ENCODE measurements around the gene ACOXL. TPM values are rescaled to one million over a fixed set of nuclear protein-coding genes. Genes with fewer than 3 reads are reported as not detected.

Gene ACOXL
- total RNA-seq, 3 donors from 2014 or later (not counting 1 experiment from before 2014, with no cell fraction given) = not detected

GRCh38 chr2:110780461-110780860 lies 48.1 kb downstream of the ACOXL start:
- Mint-ChIP-seq H3K36me3 (no peaks in the 10 kb centered on the region), H3K9me3 (no peaks in the 10 kb centered on the region), H3K4me3 (no peak overlapping the region), H3K4me1 (no peaks in the 10 kb centered on the region), H3K27me3 (ENCODE audit: low read depth in 2 of 2) (peaks cover 44 to 48% of the 10 kb centered on the region in 2 donors), H3K27ac (no peak overlapping the region)
- intact Hi-C loops (cut with micrococcal nuclease) = no loop called here
- no peaks in the 10 kb centered on the region for H3K27me3 ChIP-seq (ENCODE audit: control insufficient read depth, insufficient read depth, low read length)
- DNase-seq = no peak
- WGBS (ENCODE audit: insufficient coverage) = 87% methylated on average over 3 of the region's 3 CpGs
- H3K36me3 ChIP-seq (ENCODE audit: control insufficient read depth, insufficient read depth, low read length) = no peaks in the 10 kb centered on the region
- no peak overlapping the region for H3K27ac ChIP-seq (ENCODE audit: low read length)
- H3K9me3 ChIP-seq (ENCODE audit: control insufficient read depth, insufficient read depth, low read length) = no peaks in the 10 kb centered on the region
- TF ChIP-seq, protein P1, sequence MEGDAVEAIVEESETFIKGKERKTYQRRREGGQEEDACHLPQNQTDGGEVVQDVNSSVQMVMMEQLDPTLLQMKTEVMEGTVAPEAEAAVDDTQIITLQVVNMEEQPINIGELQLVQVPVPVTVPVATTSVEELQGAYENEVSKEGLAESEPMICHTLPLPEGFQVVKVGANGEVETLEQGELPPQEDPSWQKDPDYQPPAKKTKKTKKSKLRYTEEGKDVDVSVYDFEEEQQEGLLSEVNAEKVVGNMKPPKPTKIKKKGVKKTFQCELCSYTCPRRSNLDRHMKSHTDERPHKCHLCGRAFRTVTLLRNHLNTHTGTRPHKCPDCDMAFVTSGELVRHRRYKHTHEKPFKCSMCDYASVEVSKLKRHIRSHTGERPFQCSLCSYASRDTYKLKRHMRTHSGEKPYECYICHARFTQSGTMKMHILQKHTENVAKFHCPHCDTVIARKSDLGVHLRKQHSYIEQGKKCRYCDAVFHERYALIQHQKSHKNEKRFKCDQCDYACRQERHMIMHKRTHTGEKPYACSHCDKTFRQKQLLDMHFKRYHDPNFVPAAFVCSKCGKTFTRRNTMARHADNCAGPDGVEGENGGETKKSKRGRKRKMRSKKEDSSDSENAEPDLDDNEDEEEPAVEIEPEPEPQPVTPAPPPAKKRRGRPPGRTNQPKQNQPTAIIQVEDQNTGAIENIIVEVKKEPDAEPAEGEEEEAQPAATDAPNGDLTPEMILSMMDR (IDR thresholded peaks at IDR 0.05) = no peak
- no peak overlapping the region for H3K4me3 ChIP-seq (ENCODE audit: low read length)
- H3K4me1 ChIP-seq (ENCODE audit: control insufficient read depth, insufficient read depth, low read length) = peaks cover 4% of the 10 kb centered on the region
- ATAC-seq = no peak

GRCh38 chr2:110783196-110783873 lies 51.0 kb downstream of the ACOXL start:
- H3K27me3 Mint-ChIP-seq (ENCODE audit: low read depth in 2 of 2) = peaks cover 41 to 70% of the 10 kb centered on the region in 2 donors

GRCh38 chr2:110784047-110784631 lies 51.8 kb downstream of the ACOXL start:
- H3K27me3 Mint-ChIP-seq (ENCODE audit: low read depth in 2 of 2) = peaks cover 37 to 62% of the 10 kb centered on the region in 2 donors
- no peaks in the 10 kb centered on the region for H3K9me3 Mint-ChIP-seq
- Histone ChIP-seq H3K36me3 (ENCODE audit: control insufficient read depth, insufficient read depth, low read length) (no peaks in the 10 kb centered on the region), H3K4me3 (ENCODE audit: low read length) (no peak overlapping the region), H3K27ac (ENCODE audit: low read length) (no peak overlapping the region), H3K9me3 (ENCODE audit: control insufficient read depth, insufficient read depth, low read length) (no peaks in the 10 kb centered on the region), H3K4me1 (ENCODE audit: control insufficient read depth, insufficient read depth, low read length) (no peaks in the 10 kb centered on the region), H3K27me3 (ENCODE audit: control insufficient read depth, insufficient read depth, low read length) (no peaks in the 10 kb centered on the region)
- 93% methylated on average over 9 of the region's 10 CpGs for WGBS (ENCODE audit: insufficient coverage)
- TF ChIP-seq, protein P1 (IDR thresholded peaks at IDR 0.05) = no peak
- no peak overlapping the region for H3K27ac Mint-ChIP-seq
- no peaks in the 10 kb centered on the region for H3K36me3 Mint-ChIP-seq
- no peak overlapping the region for H3K4me3 Mint-ChIP-seq
- DNase-seq (no peak), ATAC-seq (no peak)
- no peaks in the 10 kb centered on the region for H3K4me1 Mint-ChIP-seq
- intact Hi-C loops (cut with micrococcal nuclease) = no loop called here

More at GRCh38 chr2:110783196-110783873, 51.0 kb downstream of the ACOXL start:
- no peak for ATAC-seq
- DNase-seq = no peak
- Histone ChIP-seq H3K27ac (ENCODE audit: low read length) (no peak overlapping the region), H3K27me3 (ENCODE audit: control insufficient read depth, insufficient read depth, low read length) (no peaks in the 10 kb centered on the region), H3K4me3 (ENCODE audit: low read length) (no peak overlapping the region), H3K4me1 (ENCODE audit: control insufficient read depth, insufficient read depth, low read length) (no peaks in the 10 kb centered on the region), H3K9me3 (ENCODE audit: control insufficient read depth, insufficient read depth, low read length) (no peaks in the 10 kb centered on the region), H3K36me3 (ENCODE audit: control insufficient read depth, insufficient read depth, low read length) (no peaks in the 10 kb centered on the region)
- intact Hi-C loops (cut with micrococcal nuclease) = no loop called here
- TF ChIP-seq, protein P1 (IDR thresholded peaks at IDR 0.05) = no peak
- no peak overlapping the region for H3K4me3 Mint-ChIP-seq
- no peaks in the 10 kb centered on the region for H3K36me3 Mint-ChIP-seq
- no peaks in the 10 kb centered on the region for H3K9me3 Mint-ChIP-seq
- H3K27ac Mint-ChIP-seq = no peak overlapping the region
- 74% methylated on average over 3 of the region's 3 CpGs for WGBS (ENCODE audit: insufficient coverage)
- H3K4me1 Mint-ChIP-seq = no peaks in the 10 kb centered on the region

All from natural killer cell (primary cell).